Gastrocnemius medialis (tissue), 4 donors: Measurements from ENCODE around the gene ADAM22.

Source experiments
- CTCF ChIP-seq, 5 experiments: fragments of 450-650 bp in 3 of 5; fragments of 200-600 bp in 2 of 5; sonication (generic) in 2 of 5; IDR thresholded peaks in 4 of 5; conservative IDR thresholded peaks in 1 of 5; 1 replicate in 4 of 5; 2 replicates in 1 of 5; pipeline ENCODE4 v1.5.1; 2016 to 2019; ENCODE audit warnings: antibody characterized with exemption in 5 of 5, mild to moderate bottlenecking in 3 of 5, moderate library complexity in 3 of 5
- POLR2A ChIP-seq, 2 donors: fragments of 450-650 bp; IDR thresholded peaks; one replicate each; pipeline ENCODE4 v1.6.1; 2017; ENCODE audit warnings: antibody characterized with exemption in 2 of 2, mild to moderate bottlenecking in 2 of 2, moderate library complexity in 2 of 2

- TF ChIP-seq CTCF (IDR thresholded peaks at IDR 0.05 in 4 of 5, conservative IDR thresholded peaks at IDR 0.05 in 1 of 5) (no peak), POLR2A (IDR thresholded peaks at IDR 0.05) (no peak)
Measured at GRCh38 chr7:88208521-88208920, 274.5 kb downstream of the ADAM22 start.
